HL-60 (cell line): ENCODE results near the gene CDYL.
A peak's percentile ranks its signal among the peaks of the same experiment; 100 is the strongest.

ENCODE experiments used
- DNase-seq, 2 experiments: peaks; one replicate each; pipeline ENCODE4 v3.0.0-alpha.2; 2010 to 2020; ENCODE audit warnings: low read depth in 1 of 2, low spot score in 1 of 2
- H3K27ac ChIP-seq: fragments of 250-450 bp; sonication (Bioruptor Pico); replicated peaks from 2 replicates; pipeline ENCODE4 v1.5.1; 2020; ENCODE audit warnings: mild to moderate bottlenecking, moderate library complexity
- H3K27me3 ChIP-seq: fragments of 250-450 bp; sonication (Bioruptor Pico); 2 replicates; pipeline ENCODE4 v1.5.1; 2021; ENCODE audit warnings: mild to moderate bottlenecking, moderate library complexity; ENCODE audit not compliant: insufficient read depth, poor library complexity, severe bottlenecking
- H3K4me3 ChIP-seq: replicated peaks from 2 replicates; pipeline ENCODE4 v1.5.1; 2011; ENCODE audit warnings: mild to moderate bottlenecking, control low read depth, low read length; ENCODE audit not compliant: insufficient read depth
- GABPA ChIP-seq: IDR thresholded peaks from 2 replicates; pipeline ENCODE4 v1.6.1; 2012; ENCODE audit warnings: low read depth
- POLR2AphosphoS5 ChIP-seq: IDR thresholded peaks from 2 replicates; pipeline ENCODE4 v1.6.1; 2012; ENCODE audit warnings: low read depth
- SPI1 ChIP-seq: IDR thresholded peaks from 2 replicates; pipeline ENCODE4 v1.6.1; 2012; ENCODE audit warnings: low read depth, mild to moderate bottlenecking, borderline replicate concordance
- TF ChIP-seq, protein P1 (sequence below): IDR thresholded peaks from one replicate; pipeline ENCODE4 v1.5.1; 2011; ENCODE audit warnings: low read length, control low read depth, inconsistent platforms; ENCODE audit not compliant: insufficient read depth
- TF ChIP-seq, protein P2 (sequence below): IDR thresholded peaks from 2 replicates; pipeline ENCODE4 v1.6.1; 2012; ENCODE audit warnings: low read depth; ENCODE audit not compliant: insufficient replicate concordance

CDYL gene

DNA sequence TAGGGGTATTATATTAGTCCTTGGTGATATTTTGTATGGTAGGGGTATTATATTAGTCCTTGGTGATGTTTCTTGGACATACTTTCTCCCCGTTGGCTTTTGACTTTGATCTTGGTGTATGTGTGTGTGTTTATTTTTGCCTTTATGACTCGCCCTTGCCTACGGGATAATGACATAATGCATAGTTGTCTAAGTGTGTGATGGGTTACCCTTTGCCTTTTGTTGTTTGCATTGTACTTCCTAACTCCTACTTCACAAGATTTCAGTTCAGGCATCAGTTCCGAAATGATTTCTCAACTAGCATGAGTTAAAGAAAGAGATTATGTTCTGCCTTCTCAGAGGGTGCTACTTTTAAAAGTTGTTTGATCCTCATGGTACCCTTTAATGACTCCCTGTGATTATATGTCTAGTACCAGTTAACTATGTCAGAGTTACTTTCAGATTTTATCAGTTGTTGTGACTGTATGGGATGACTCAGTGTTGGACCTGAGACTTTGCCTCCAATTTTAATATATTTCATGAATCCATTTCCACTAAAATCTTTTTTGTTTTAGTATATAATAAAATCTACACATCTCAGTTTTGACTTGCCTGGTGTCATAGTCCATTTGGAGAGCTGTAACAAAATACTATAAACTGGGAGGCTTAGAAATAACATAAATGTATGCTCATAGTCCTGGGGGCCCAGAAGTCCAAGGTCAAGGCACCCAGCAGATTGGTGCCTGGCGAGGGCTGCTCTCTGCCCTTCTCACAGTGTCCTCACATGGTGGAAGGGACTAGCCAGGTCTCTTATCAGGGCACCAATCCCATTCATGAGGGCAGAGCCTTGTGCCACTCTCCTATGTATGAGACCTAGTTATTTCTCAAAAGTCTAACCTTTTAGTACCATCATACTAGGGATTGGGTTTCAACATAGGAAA is 34.1 kb downstream of the CDYL start:
- Histone ChIP-seq H3K27ac (no peak overlapping the region), H3K27me3 (no peaks in the 10 kb centered on the region), H3K4me3 (no peak overlapping the region)
- no peak for DNase-seq
- TF ChIP-seq, protein P1, sequence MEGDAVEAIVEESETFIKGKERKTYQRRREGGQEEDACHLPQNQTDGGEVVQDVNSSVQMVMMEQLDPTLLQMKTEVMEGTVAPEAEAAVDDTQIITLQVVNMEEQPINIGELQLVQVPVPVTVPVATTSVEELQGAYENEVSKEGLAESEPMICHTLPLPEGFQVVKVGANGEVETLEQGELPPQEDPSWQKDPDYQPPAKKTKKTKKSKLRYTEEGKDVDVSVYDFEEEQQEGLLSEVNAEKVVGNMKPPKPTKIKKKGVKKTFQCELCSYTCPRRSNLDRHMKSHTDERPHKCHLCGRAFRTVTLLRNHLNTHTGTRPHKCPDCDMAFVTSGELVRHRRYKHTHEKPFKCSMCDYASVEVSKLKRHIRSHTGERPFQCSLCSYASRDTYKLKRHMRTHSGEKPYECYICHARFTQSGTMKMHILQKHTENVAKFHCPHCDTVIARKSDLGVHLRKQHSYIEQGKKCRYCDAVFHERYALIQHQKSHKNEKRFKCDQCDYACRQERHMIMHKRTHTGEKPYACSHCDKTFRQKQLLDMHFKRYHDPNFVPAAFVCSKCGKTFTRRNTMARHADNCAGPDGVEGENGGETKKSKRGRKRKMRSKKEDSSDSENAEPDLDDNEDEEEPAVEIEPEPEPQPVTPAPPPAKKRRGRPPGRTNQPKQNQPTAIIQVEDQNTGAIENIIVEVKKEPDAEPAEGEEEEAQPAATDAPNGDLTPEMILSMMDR, result no peak
- TF ChIP-seq POLR2AphosphoS5, result no peak
- TF ChIP-seq SPI1, result no peak
- TF ChIP-seq GABPA, result no peak
- TF ChIP-seq, protein P2, sequence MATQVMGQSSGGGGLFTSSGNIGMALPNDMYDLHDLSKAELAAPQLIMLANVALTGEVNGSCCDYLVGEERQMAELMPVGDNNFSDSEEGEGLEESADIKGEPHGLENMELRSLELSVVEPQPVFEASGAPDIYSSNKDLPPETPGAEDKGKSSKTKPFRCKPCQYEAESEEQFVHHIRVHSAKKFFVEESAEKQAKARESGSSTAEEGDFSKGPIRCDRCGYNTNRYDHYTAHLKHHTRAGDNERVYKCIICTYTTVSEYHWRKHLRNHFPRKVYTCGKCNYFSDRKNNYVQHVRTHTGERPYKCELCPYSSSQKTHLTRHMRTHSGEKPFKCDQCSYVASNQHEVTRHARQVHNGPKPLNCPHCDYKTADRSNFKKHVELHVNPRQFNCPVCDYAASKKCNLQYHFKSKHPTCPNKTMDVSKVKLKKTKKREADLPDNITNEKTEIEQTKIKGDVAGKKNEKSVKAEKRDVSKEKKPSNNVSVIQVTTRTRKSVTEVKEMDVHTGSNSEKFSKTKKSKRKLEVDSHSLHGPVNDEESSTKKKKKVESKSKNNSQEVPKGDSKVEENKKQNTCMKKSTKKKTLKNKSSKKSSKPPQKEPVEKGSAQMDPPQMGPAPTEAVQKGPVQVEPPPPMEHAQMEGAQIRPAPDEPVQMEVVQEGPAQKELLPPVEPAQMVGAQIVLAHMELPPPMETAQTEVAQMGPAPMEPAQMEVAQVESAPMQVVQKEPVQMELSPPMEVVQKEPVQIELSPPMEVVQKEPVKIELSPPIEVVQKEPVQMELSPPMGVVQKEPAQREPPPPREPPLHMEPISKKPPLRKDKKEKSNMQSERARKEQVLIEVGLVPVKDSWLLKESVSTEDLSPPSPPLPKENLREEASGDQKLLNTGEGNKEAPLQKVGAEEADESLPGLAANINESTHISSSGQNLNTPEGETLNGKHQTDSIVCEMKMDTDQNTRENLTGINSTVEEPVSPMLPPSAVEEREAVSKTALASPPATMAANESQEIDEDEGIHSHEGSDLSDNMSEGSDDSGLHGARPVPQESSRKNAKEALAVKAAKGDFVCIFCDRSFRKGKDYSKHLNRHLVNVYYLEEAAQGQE, result no peak

DNA sequence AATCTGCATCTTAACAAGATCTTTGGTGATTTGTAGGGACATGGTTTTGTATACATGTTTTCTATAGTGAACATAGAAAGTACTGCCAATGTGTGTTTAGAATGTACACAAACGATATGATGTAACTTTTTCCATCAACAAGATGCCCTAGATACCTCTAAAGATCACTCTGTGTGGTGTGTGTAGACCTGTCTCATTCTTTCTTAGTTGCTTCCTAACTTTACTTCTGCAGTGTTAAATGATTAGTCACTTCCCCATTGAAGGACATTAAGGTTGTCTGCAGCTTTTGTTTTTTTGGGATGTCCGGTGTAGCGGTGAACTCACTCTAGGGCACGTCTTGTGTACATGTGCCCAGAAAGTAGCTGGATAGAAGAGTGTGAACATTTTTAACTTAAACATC is 35.9 kb downstream of the CDYL start:
- Histone ChIP-seq H3K27me3 (no peaks in the 10 kb centered on the region), H3K27ac (peak overlapping the region; percentile 24; the same call in 1 of the 2 replicates), H3K4me3 (no peak overlapping the region)
- TF ChIP-seq, protein P1, result no peak
- TF ChIP-seq SPI1 (peak; percentile 89), POLR2AphosphoS5 (no peak), GABPA (no peak)
- TF ChIP-seq, protein P2, result no peak
- peak; percentile 25 to 53 for DNase-seq

DNA sequence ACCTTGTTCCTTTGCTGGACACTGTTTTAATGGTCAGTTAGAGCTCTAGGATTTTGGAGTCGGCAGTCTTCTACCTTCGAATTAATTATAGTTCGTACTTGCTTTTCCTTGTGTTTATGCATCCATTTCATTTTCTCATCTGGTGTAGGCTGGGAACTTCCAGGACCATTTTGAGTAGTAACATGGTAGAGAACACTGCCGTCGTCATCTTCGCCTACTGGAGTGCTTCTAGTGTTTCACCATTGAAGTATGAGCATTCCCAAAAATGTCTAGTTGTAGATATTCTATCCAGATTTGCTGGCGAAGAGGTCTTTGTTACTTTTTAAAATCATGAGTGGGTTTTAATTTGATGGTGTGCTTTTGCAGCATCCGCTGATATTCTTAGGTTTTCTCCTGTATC is 36.9 kb downstream of the CDYL start:
- no peak overlapping the region for H3K4me3 ChIP-seq
- no peak overlapping the region for H3K27ac ChIP-seq
- DNase-seq, result no peak
- TF ChIP-seq, protein P2, result no peak
- TF ChIP-seq POLR2AphosphoS5 (no peak), GABPA (no peak), SPI1 (no peak)
- TF ChIP-seq, protein P1, result no peak
- no peaks in the 10 kb centered on the region for H3K27me3 ChIP-seq
